Osteoblast (primary cell): ENCODE data around the gene SPDYE4. TPM values are rescaled to one million over a fixed set of nuclear protein-coding genes. Genes with fewer than 3 reads are reported as not detected.

Experiments
- DNase-seq: peaks from one replicate; pipeline ENCODE4 v3.0.0; 2011; ENCODE audit warnings: low spot score, mixed read lengths; ENCODE audit not compliant: insufficient read length; ENCODE audit errors: missing footprints
- H2AFZ ChIP-seq: 2 replicates; pipeline ENCODE4 v1.6.0; 2011; ENCODE audit warnings: mild to moderate bottlenecking, low read length
- H3K27ac ChIP-seq: 2 replicates; pipeline ENCODE4 v1.5.1; 2011; ENCODE audit warnings: mild to moderate bottlenecking, low read depth, low read length, moderate library complexity
- H3K27me3 ChIP-seq: 2 replicates; pipeline ENCODE4 v1.6.0; 2012; ENCODE audit warnings: mild to moderate bottlenecking, control low read depth, inconsistent platforms, low read length, moderate library complexity; ENCODE audit not compliant: insufficient read depth
- H3K36me3 ChIP-seq: 2 replicates; pipeline ENCODE4 v1.5.1; 2011; ENCODE audit warnings: mild to moderate bottlenecking, low read length, control low read depth, moderate library complexity; ENCODE audit not compliant: insufficient read depth
- H3K4me1 ChIP-seq: 2 replicates; pipeline ENCODE4 v1.5.1; 2011; ENCODE audit warnings: mild to moderate bottlenecking, low read length, control low read depth, moderate library complexity; ENCODE audit not compliant: insufficient read depth
- H3K4me2 ChIP-seq: 2 replicates; pipeline ENCODE4 v1.6.0; 2011; ENCODE audit warnings: mild to moderate bottlenecking, low read length; ENCODE audit not compliant: insufficient read depth
- H3K4me3 ChIP-seq: fragments of 200-600 bp; sonication (generic); 3 replicates; pipeline ENCODE4 v1.5.1; 2012; ENCODE audit warnings: mild to moderate bottlenecking, low read length, inconsistent platforms; ENCODE audit not compliant: insufficient read depth
- H3K79me2 ChIP-seq: 2 replicates; pipeline ENCODE4 v1.6.0; 2012; ENCODE audit warnings: mild to moderate bottlenecking, low read length, control low read depth, inconsistent platforms; ENCODE audit not compliant: insufficient read depth
- H3K9me3 ChIP-seq: 2 replicates; pipeline ENCODE4 v1.5.1; 2011; ENCODE audit warnings: low read depth, low read length, control low read depth
- H4K20me1 ChIP-seq: 2 replicates; pipeline ENCODE4 v1.6.0; 2012; ENCODE audit warnings: mild to moderate bottlenecking, low read length, control low read depth; ENCODE audit not compliant: insufficient read depth
- total RNA-seq: library from RNA; depleted of rRNA; stranded (reverse); fragments of >200 nt; gene quantifications from 2 replicates; pipeline ENCODE4 v1.2.3, GENCODE V29; 2012
- TF ChIP-seq, protein P1 (sequence below): IDR thresholded peaks from 2 replicates; pipeline ENCODE4 v1.5.1; 2011; ENCODE audit warnings: mild to moderate bottlenecking, low read depth, low read length, moderate library complexity; ENCODE audit errors: extremely low read depth

The SPDYE4 gene
- total RNA-seq, 1 donor = not detected

DNA sequence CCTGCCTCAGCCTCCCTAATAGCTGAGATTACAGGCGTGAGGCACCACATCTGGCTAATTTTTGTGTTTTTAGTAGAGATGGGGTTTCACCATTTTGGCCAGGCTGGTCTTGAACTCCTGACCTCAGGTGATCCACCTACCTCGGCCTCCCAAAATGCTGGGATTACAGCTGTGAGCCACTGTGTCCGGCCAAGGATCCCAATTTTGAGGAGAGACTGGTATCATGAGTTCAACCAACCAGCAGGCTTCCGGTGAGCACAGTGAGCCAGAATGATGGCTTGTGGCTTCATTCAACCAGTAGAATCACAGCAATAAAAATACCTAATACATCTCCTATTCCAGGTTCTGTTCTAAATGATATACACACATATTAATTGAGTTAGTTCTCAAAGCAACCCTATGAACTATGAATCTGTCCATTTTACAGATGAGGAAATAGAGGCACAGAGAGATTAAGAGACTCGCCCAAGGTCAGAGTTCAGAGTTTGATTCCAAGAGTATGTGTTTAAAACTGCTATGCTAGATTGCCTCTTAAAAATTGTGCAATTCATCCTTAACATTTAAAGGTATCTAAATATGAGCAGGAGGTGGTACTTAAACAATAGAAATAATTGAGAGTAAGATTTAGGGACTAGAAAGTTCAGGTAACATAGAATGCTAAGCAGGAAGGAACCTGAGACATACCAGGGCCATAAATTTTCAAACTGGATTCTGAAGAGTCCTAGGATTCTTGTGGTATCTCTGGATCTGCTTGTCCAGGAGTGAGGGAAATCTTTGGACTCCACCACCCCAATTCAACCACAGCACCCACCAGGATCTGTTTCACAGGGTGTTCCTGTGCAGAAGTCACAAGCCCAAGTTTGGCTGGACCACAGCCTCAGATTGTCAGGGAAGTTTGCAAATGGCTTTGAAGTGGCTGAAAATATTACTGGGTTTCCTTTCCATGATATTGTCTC, 38.8 kb downstream of the SPDYE4 start:
- DNase-seq = no peak
- Histone ChIP-seq H3K4me1 (no peaks in the 10 kb centered on the region), H3K4me2 (no peak overlapping the region), H3K27ac (no peak overlapping the region), H2AFZ (no peak overlapping the region), H3K4me3 (no peak overlapping the region), H3K36me3 (no peaks in the 10 kb centered on the region), H3K27me3 (peaks cover 3% of the 10 kb centered on the region), H4K20me1 (no peaks in the 10 kb centered on the region), H3K79me2 (no peaks in the 10 kb centered on the region), H3K9me3 (no peaks in the 10 kb centered on the region)
- TF ChIP-seq, protein P1, sequence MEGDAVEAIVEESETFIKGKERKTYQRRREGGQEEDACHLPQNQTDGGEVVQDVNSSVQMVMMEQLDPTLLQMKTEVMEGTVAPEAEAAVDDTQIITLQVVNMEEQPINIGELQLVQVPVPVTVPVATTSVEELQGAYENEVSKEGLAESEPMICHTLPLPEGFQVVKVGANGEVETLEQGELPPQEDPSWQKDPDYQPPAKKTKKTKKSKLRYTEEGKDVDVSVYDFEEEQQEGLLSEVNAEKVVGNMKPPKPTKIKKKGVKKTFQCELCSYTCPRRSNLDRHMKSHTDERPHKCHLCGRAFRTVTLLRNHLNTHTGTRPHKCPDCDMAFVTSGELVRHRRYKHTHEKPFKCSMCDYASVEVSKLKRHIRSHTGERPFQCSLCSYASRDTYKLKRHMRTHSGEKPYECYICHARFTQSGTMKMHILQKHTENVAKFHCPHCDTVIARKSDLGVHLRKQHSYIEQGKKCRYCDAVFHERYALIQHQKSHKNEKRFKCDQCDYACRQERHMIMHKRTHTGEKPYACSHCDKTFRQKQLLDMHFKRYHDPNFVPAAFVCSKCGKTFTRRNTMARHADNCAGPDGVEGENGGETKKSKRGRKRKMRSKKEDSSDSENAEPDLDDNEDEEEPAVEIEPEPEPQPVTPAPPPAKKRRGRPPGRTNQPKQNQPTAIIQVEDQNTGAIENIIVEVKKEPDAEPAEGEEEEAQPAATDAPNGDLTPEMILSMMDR = no peak

DNA sequence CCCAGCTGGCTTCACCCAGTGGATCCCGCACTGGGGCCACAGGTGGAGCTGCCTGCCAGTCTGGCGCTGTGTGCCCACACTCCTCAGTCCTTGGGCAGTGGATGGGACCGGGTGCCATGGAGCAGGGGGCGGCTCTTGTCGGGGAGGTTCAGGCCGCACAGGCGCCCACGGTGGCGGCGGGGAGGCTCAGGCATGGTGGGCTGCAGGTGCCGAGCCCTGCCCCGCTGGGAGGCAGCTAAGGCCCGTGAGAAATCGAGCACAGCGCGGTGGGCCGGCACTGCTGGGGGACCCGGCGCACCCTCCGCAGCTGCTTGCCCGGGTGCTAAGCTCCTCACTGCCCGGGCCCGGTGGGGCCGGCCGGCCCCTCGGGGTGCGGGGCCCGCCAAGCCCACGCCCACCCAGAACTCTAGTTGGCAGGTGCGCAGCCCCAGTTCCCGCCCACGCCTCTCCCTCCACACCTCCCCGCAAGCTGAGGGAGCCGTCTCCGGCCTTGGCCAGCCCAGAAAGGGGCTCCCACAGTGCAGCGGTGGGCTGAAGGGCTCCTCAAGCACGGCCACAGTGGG, 40.3 kb downstream of the SPDYE4 start:
- DNase-seq = no peak
- H3K9me3 ChIP-seq = no peaks in the 10 kb centered on the region
- H3K27ac ChIP-seq = no peak overlapping the region
- H3K4me2 ChIP-seq = no peak overlapping the region
- no peaks in the 10 kb centered on the region for H3K79me2 ChIP-seq
- no peak overlapping the region for H3K4me3 ChIP-seq
- no peaks in the 10 kb centered on the region for H3K36me3 ChIP-seq
- H4K20me1 ChIP-seq = no peaks in the 10 kb centered on the region
- H3K27me3 ChIP-seq = peaks cover 3% of the 10 kb centered on the region
- TF ChIP-seq, protein P1 = no peak
- H2AFZ ChIP-seq = no peak overlapping the region
- H3K4me1 ChIP-seq = no peaks in the 10 kb centered on the region

DNA sequence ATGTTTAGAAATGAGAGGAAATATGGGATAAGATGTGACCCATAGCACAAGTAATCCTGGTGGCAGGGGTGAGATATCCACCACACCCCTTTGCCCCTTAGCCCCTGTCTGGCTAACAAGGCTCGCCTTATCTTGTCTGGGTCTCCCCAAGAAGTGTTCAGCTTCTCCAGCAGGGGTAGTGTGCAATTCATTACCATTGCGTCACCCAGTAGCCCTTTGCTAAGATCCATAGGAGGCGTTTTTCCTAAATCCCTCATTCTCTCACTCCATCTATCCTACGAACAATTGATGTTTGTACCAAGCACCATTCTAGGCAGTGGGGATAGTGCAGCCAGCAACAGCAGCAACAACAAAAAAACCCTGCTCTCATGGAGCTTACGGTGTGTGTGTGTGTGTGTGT, 44.5 kb downstream of the SPDYE4 start:
- Histone ChIP-seq H3K9me3 (no peaks in the 10 kb centered on the region), H4K20me1 (no peaks in the 10 kb centered on the region), H3K4me2 (no peak overlapping the region), H2AFZ (no peak overlapping the region), H3K4me3 (no peak overlapping the region), H3K4me1 (no peaks in the 10 kb centered on the region), H3K27ac (no peak overlapping the region), H3K79me2 (no peaks in the 10 kb centered on the region), H3K36me3 (no peaks in the 10 kb centered on the region), H3K27me3 (no peaks in the 10 kb centered on the region)
- TF ChIP-seq, protein P1 = no peak
- DNase-seq = no peak

DNA sequence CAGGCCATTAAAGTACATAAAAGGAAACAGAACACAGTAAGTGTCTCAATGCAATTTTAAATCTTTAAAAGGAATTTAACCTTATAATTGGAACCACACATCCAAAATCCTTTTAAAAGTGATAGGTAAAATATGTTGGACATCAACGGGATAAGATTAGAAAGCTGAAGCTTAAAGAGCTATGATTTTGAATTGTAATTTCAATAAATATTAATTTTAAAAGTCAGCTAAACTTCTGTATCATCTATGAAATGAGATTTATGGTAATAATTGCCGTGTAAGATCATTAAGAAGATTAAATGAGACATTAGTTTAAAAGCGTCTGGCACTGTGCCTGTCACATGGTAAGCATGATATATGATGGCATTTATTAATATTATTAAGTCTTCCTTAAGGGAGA, 45.0 kb downstream of the SPDYE4 start:
- Histone ChIP-seq H3K9me3 (no peaks in the 10 kb centered on the region), H4K20me1 (no peaks in the 10 kb centered on the region), H3K4me2 (no peak overlapping the region), H2AFZ (no peak overlapping the region), H3K4me1 (no peaks in the 10 kb centered on the region), H3K27ac (no peak overlapping the region), H3K4me3 (no peak overlapping the region), H3K36me3 (no peaks in the 10 kb centered on the region), H3K27me3 (no peaks in the 10 kb centered on the region), H3K79me2 (no peaks in the 10 kb centered on the region)
- DNase-seq = no peak
- TF ChIP-seq, protein P1 = no peak
